CD14-positive monocyte (primary cell): ENCODE measurements around the gene ACTBL2. TPM values are rescaled to one million over a fixed set of nuclear protein-coding genes. Genes with fewer than 3 reads are reported as not detected.

Source experiments
- DNase-seq, 3 donors: peaks; one replicate each; pipeline ENCODE4 v3.0.0-alpha.2; 2011 to 2022
- H2AFZ ChIP-seq: 2 replicates; pipeline ENCODE4 v1.6.0; 2012; ENCODE audit warnings: mild to moderate bottlenecking, low read depth, low read length, inconsistent platforms; ENCODE audit not compliant: insufficient read depth, poor library complexity, severe bottlenecking
- H3K27ac ChIP-seq, 2 donors: 1 replicate in 1 of 2; 2 replicates in 1 of 2; pipeline ENCODE4 v1.5.1; 2012 to 2013; ENCODE audit warnings: low read length in 2 of 2, control low read depth in 1 of 2, inconsistent platforms in 1 of 2, low read depth in 1 of 2, mild to moderate bottlenecking in 1 of 2
- H3K27me3 ChIP-seq, 2 donors: one replicate each; pipeline versions ENCODE4 v1.6.0 to v1.6.1; 2011 to 2013; ENCODE audit warnings: low read length in 2 of 2; ENCODE audit not compliant: control insufficient read depth in 2 of 2, insufficient read depth in 2 of 2
- H3K36me3 ChIP-seq, 2 donors: replicated peaks in 1 of 2; 1 replicate in 1 of 2; 2 replicates in 1 of 2; pipeline versions ENCODE4 v1.5.1 to v1.6.1; 2012 to 2013; ENCODE audit warnings: low read length in 2 of 2, control low read depth in 1 of 2, inconsistent platforms in 1 of 2, mild to moderate bottlenecking in 1 of 2; ENCODE audit not compliant: insufficient read depth in 2 of 2, control insufficient read depth in 1 of 2
- H3K4me1 ChIP-seq, 2 donors: 1 replicate in 1 of 2; 2 replicates in 1 of 2; pipeline versions ENCODE4 v1.5.1 to v1.6.1; 2012 to 2013; ENCODE audit warnings: low read length in 2 of 2, control low read depth in 1 of 2, inconsistent platforms in 1 of 2, mild to moderate bottlenecking in 1 of 2, moderate library complexity in 1 of 2; ENCODE audit not compliant: insufficient read depth in 2 of 2, control insufficient read depth in 1 of 2
- H3K4me2 ChIP-seq: replicated peaks from 2 replicates; pipeline ENCODE3; 2012; ENCODE audit warnings: low read length, moderate library complexity, mild to moderate bottlenecking; ENCODE audit not compliant: poor library complexity, severe bottlenecking; ENCODE audit errors: extremely low read depth
- H3K4me3 ChIP-seq, 3 experiments: fragments of 200-600 bp in 1 of 3; sonication (generic) in 1 of 3; replicated peaks in 1 of 3; 1 replicate in 2 of 3; 2 replicates in 1 of 3; pipeline ENCODE4 v1.5.1; 2011 to 2013; ENCODE audit warnings: low read length in 3 of 3, mild to moderate bottlenecking in 3 of 3, control low read depth in 2 of 3, low read depth in 2 of 3, inconsistent platforms in 1 of 3, moderate library complexity in 1 of 3
- H3K79me2 ChIP-seq: 2 replicates; pipeline ENCODE4 v1.6.0; 2012; ENCODE audit warnings: mild to moderate bottlenecking, control low read depth, inconsistent platforms, low read length, moderate library complexity; ENCODE audit not compliant: insufficient read depth
- H3K9ac ChIP-seq: 2 replicates; pipeline ENCODE4 v1.6.0; 2017; ENCODE audit warnings: low read length, mild to moderate bottlenecking; ENCODE audit not compliant: insufficient read depth, poor library complexity, severe bottlenecking
- H3K9me3 ChIP-seq, 2 donors: replicated peaks in 1 of 2; 1 replicate in 1 of 2; 2 replicates in 1 of 2; pipeline versions ENCODE4 v1.5.1 to v1.6.1; 2012 to 2013; ENCODE audit warnings: low read length in 2 of 2, control low read depth in 1 of 2; ENCODE audit not compliant: control insufficient read depth in 1 of 2, insufficient read depth in 1 of 2
- H4K20me1 ChIP-seq: 2 replicates; pipeline ENCODE4 v1.6.0; 2012; ENCODE audit warnings: mild to moderate bottlenecking, low read length, control low read depth, moderate library complexity; ENCODE audit not compliant: insufficient read depth
- H3K27ac Mint-ChIP-seq, 7 donors: one replicate each; pipeline ENCODE4 v1.8.0; 2020; ENCODE audit warnings: mild to moderate bottlenecking in 7 of 7, mixed read lengths in 7 of 7, moderate library complexity in 6 of 7, inconsistent platforms in 2 of 7
- H3K27me3 Mint-ChIP-seq, 3 donors: one replicate each; pipeline ENCODE4 v1.8.0; 2021 to 2022; ENCODE audit warnings: low read depth in 3 of 3, mild to moderate bottlenecking in 3 of 3, mixed read lengths in 3 of 3, moderate library complexity in 3 of 3, inconsistent platforms in 1 of 3
- H3K36me3 Mint-ChIP-seq, 2 donors: one replicate each; pipeline ENCODE4 v1.8.0; 2020; ENCODE audit warnings: mixed read lengths in 2 of 2, inconsistent platforms in 1 of 2, mild to moderate bottlenecking in 1 of 2
- H3K4me1 Mint-ChIP-seq: one replicate; pipeline ENCODE4 v1.8.0; 2020; ENCODE audit warnings: mild to moderate bottlenecking, mixed read lengths
- H3K4me3 Mint-ChIP-seq, 2 donors: one replicate each; pipeline ENCODE4 v1.8.0; 2020; ENCODE audit warnings: mild to moderate bottlenecking in 2 of 2, mixed read lengths in 2 of 2, moderate library complexity in 1 of 2
- H3K9me3 Mint-ChIP-seq, 7 donors: one replicate each; pipeline ENCODE4 v1.8.0; 2020 to 2022; ENCODE audit warnings: mixed read lengths in 7 of 7, mild to moderate bottlenecking in 6 of 7, moderate library complexity in 6 of 7, inconsistent platforms in 2 of 7
- CTCF ChIP-seq: fragments of 200-600 bp; IDR thresholded peaks from one replicate; pipeline ENCODE4 v1.8.0; 2022; ENCODE audit warnings: antibody characterized with exemption, mild to moderate bottlenecking
- WGBS: methylation state at CpG from one replicate; pipeline ENCODE4 v1.1.5; 2013; ENCODE audit warnings: missing lambda C conversion rate; ENCODE audit not compliant: insufficient coverage; 5-methylcytosine and 5-hydroxymethylcytosine counted together
- intact Hi-C, 2 donors: fragments of 100-400 bp; cut with micrococcal nuclease; formaldehyde crosslinking; loops; one replicate each; pipeline versions ENCODE4 v1.15.0 to v1.15.1; 2023
- polyA plus RNA-seq, 3 donors: library from polyadenylated mRNA; depleted of rRNA in 1 of 3; unstranded in 2 of 3; stranded (reverse) in 1 of 3; fragments of 300-500 nt in 2 of 3; fragments of >200 nt in 1 of 3; fragmentation: Illumina TruSeq in 2 of 3; gene quantifications; 1 replicate in 2 of 3; 2 replicates in 1 of 3; pipeline ENCODE4 v1.2.3, GENCODE V29; 2012 to 2021

ACTBL2 gene
- polyA plus RNA-seq, 3 donors = not detected

DNA sequence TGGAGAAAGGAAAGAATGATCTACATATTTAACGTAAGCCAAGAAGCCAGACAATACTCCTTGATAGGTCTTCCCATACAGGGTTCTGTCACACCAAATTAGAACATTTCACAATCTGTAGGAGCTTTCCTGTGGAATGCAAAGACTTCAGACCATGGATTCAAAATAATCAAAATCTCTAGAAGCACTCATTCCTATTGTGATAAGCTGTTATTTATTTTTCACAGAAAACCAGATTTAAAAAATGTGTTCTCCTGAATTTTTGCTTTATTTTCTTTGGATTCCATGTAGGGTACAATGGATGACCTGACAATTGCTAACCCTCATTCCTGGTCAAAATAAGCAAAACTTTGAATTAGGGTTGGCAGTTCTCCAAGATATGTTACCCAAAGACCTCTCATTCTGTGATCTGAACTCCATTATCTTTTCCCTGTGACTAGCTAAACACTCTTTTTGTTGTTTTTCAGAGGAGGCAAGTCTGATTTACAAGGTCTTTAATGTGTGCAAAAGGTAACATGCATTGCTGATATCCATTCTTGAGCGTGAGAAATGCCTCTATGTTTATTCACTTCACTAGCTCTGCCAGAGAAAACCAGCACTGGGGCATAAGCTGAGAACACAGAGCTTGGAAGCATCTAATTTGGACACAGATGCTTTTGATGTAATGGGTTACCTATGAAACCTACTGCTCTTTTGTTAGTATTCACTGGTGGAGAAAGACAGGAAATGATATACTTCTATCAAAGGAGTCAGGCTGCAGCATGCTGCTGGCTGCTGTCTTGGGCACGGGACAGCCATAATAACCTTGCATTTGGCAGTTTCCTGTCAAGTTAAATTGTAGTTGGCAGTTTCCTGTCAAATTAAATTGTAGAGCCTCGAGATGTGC lies 31.4 kb downstream of the ACTBL2 start:
- no peak overlapping the region for H3K9ac ChIP-seq
- Mint-ChIP-seq H3K27me3 (peaks cover 0 to 1% (median 0%) of the 10 kb centered on the region in 3 donors), H3K9me3 (peaks cover 0 to 4% (median 0%) of the 10 kb centered on the region in 7 donors), H3K36me3 (no peaks in the 10 kb centered on the region), H3K4me1 (no peaks in the 10 kb centered on the region), H3K4me3 (no peak overlapping the region), H3K27ac (no peak overlapping the region)
- no peaks in the 10 kb centered on the region for H4K20me1 ChIP-seq
- H3K36me3 ChIP-seq = no peaks in the 10 kb centered on the region
- H3K79me2 ChIP-seq = no peaks in the 10 kb centered on the region
- DNase-seq = no peak
- TF ChIP-seq CTCF = no peak
- no peaks in the 10 kb centered on the region for H3K4me1 ChIP-seq
- 19% methylated on average over 1 of the region's 4 CpGs for WGBS
- H2AFZ ChIP-seq = no peak overlapping the region
- intact Hi-C loops = no loop called here
- no peak overlapping the region for H3K27ac ChIP-seq
- H3K27me3 ChIP-seq = no peaks in the 10 kb centered on the region
- H3K9me3 ChIP-seq = no peaks in the 10 kb centered on the region
- no peak overlapping the region for H3K4me3 ChIP-seq
- H3K4me2 ChIP-seq = no peak overlapping the region

GRCh38 chr5:57448751-57449150 lies 33.9 kb downstream of the ACTBL2 start:
- H3K27ac Mint-ChIP-seq = no peak overlapping the region
- no peaks in the 10 kb centered on the region for H3K79me2 ChIP-seq
- no peak for DNase-seq
- H3K36me3 ChIP-seq = no peaks in the 10 kb centered on the region
- no peaks in the 10 kb centered on the region for H3K4me1 ChIP-seq
- no peaks in the 10 kb centered on the region for H3K4me1 Mint-ChIP-seq
- H3K9ac ChIP-seq = no peak overlapping the region
- H3K9me3 Mint-ChIP-seq = peaks cover 0 to 4% (median 2%) of the 10 kb centered on the region in 7 donors
- no peak overlapping the region for H3K4me3 Mint-ChIP-seq
- WGBS = no CpG with 5 or more reads among the region's 1 CpG
- peaks cover 0 to 4% (median 1%) of the 10 kb centered on the region in 3 donors for H3K27me3 Mint-ChIP-seq
- no peaks in the 10 kb centered on the region for H3K9me3 ChIP-seq
- H3K27me3 ChIP-seq = no peaks in the 10 kb centered on the region
- no peaks in the 10 kb centered on the region for H3K36me3 Mint-ChIP-seq
- no peak for TF ChIP-seq CTCF
- intact Hi-C loops = no loop called here
- H3K27ac ChIP-seq = no peak overlapping the region
- H3K4me2 ChIP-seq = no peak overlapping the region
- no peaks in the 10 kb centered on the region for H4K20me1 ChIP-seq
- no peak overlapping the region for H2AFZ ChIP-seq
- no peak overlapping the region for H3K4me3 ChIP-seq
